Activated B cell treated with CpG ODN at 0.5 μM for 24 hours (primary cell): ENCODE results near the gene DIP2A. TPM values are rescaled to one million over a fixed set of nuclear protein-coding genes. Genes with fewer than 3 reads are reported as not detected.

ENCODE experiments used
- ATAC-seq: fragments of 200-7000 bp; cut with Tn5 transposase; one replicate; pipeline ENCODE4 v1.10.0; 2021; ENCODE audit warnings: low read depth, mild to moderate bottlenecking, moderate library complexity
- CTCF ChIA-PET: fragments of 350-600 bp; sonication (Branson Sonifier 250); formaldehyde crosslinking; loops from one replicate; lab custom pipeline; 2021; ENCODE audit warnings: antibody characterized with exemption; lab: Charles Lee
- POLR2A ChIA-PET: fragments of 350-600 bp; sonication (Branson Sonifier 250); formaldehyde crosslinking; loops from one replicate; lab custom pipeline; 2021; ENCODE audit warnings: antibody characterized with exemption; lab: Charles Lee
- DNase-seq: peaks from one replicate; pipeline ENCODE4 v3.0.0; 2022
- H3K27ac Mint-ChIP-seq: one replicate; pipeline ENCODE4 v1.8.0; 2020; ENCODE audit warnings: mixed read lengths
- H3K27me3 Mint-ChIP-seq: one replicate; pipeline ENCODE4 v1.8.0; 2021; ENCODE audit warnings: mixed read lengths
- H3K36me3 Mint-ChIP-seq: one replicate; pipeline ENCODE4 v1.8.0; 2021; ENCODE audit warnings: low read depth, mixed read lengths
- H3K4me1 Mint-ChIP-seq: one replicate; pipeline ENCODE4 v1.8.0; 2021; ENCODE audit warnings: mixed read lengths
- H3K4me3 Mint-ChIP-seq: one replicate; pipeline ENCODE4 v1.8.0; 2020; ENCODE audit warnings: mild to moderate bottlenecking, mixed read lengths
- H3K9me3 Mint-ChIP-seq: one replicate; pipeline ENCODE4 v1.8.0; 2020; ENCODE audit warnings: mixed read lengths
- CTCF ChIP-seq: fragments of 200-600 bp; IDR thresholded peaks from one replicate; pipeline ENCODE4 v1.8.0; 2022; ENCODE audit warnings: antibody characterized with exemption, mild to moderate bottlenecking
- intact Hi-C: fragments of 100-400 bp; cut with micrococcal nuclease; formaldehyde crosslinking; loops from one replicate; pipeline ENCODE4 v1.15.1; 2024
- total RNA-seq: library from RNA; stranded (reverse); gene quantifications from 2 replicates; pipeline ENCODE4 v1.2.3, GENCODE V29; 2022

DIP2A gene
- total RNA-seq, 1 donor from 2014 or later = 32.1 TPM

GRCh38 chr21:46425571-46425970 lies 33.1 kb upstream of the DIP2A start:
- CTCF ChIA-PET = no interaction called here
- POLR2A ChIA-PET = no interaction called here
- no peak for ATAC-seq
- DNase-seq = no peak
- intact Hi-C loops = no loop called here
- H3K27me3 Mint-ChIP-seq = no peaks in the 10 kb centered on the region
- H3K4me3 Mint-ChIP-seq = no peak overlapping the region
- H3K36me3 Mint-ChIP-seq = peaks cover 48% of the 10 kb centered on the region
- H3K4me1 Mint-ChIP-seq = peaks cover 3% of the 10 kb centered on the region
- H3K9me3 Mint-ChIP-seq = no peaks in the 10 kb centered on the region
- no peak overlapping the region for H3K27ac Mint-ChIP-seq
- TF ChIP-seq CTCF = no peak

- ChIA-PET POLR2A (no interaction called here), CTCF (no interaction called here)
- intact Hi-C loops = no loop called here
- no peak for ATAC-seq
- no peak overlapping the region for H3K27ac Mint-ChIP-seq
- no peak for TF ChIP-seq CTCF
- peaks cover 49% of the 10 kb centered on the region for H3K36me3 Mint-ChIP-seq
- H3K27me3 Mint-ChIP-seq = no peaks in the 10 kb centered on the region
- H3K9me3 Mint-ChIP-seq = no peaks in the 10 kb centered on the region
- H3K4me3 Mint-ChIP-seq = no peak overlapping the region
- DNase-seq = no peak
- peaks cover 3% of the 10 kb centered on the region for H3K4me1 Mint-ChIP-seq
Observed at GRCh38 chr21:46426313-46427046, 32.2 kb upstream of the DIP2A start.

- ChIA-PET POLR2A (no interaction called here), CTCF (no interaction called here)
- Mint-ChIP-seq H3K27me3 (no peaks in the 10 kb centered on the region), H3K4me1 (peaks cover 3% of the 10 kb centered on the region), H3K9me3 (no peaks in the 10 kb centered on the region), H3K4me3 (no peak overlapping the region), H3K36me3 (peaks cover 54% of the 10 kb centered on the region), H3K27ac (no peak overlapping the region)
- intact Hi-C loops = no loop called here
- DNase-seq (no peak), ATAC-seq (no peak)
- no peak for TF ChIP-seq CTCF
Observed at GRCh38 chr21:46427516-46427915, 31.2 kb upstream of the DIP2A start.

GRCh38 chr21:46428286-46428685 lies 30.4 kb upstream of the DIP2A start:
- H3K9me3 Mint-ChIP-seq = no peaks in the 10 kb centered on the region
- intact Hi-C loops = no loop called here
- H3K27me3 Mint-ChIP-seq = no peaks in the 10 kb centered on the region
- no peak overlapping the region for H3K27ac Mint-ChIP-seq
- no peak overlapping the region for H3K4me3 Mint-ChIP-seq
- peaks cover 56% of the 10 kb centered on the region for H3K36me3 Mint-ChIP-seq
- ChIA-PET POLR2A (no interaction called here), CTCF (no interaction called here)
- H3K4me1 Mint-ChIP-seq = peaks cover 2% of the 10 kb centered on the region
- DNase-seq (no peak), ATAC-seq (no peak)
- no peak for TF ChIP-seq CTCF

GRCh38 chr21:46428987-46429710 lies 29.5 kb upstream of the DIP2A start:
- Mint-ChIP-seq H3K4me3 (no peak overlapping the region), H3K27ac (no peak overlapping the region)

More at GRCh38 chr21:46428987-46429710, 29.5 kb upstream of the DIP2A start:
- H3K9me3 Mint-ChIP-seq = no peaks in the 10 kb centered on the region
- CTCF ChIA-PET = no interaction called here
- TF ChIP-seq CTCF = no peak
- POLR2A ChIA-PET = no interaction called here
- H3K36me3 Mint-ChIP-seq = peaks cover 56% of the 10 kb centered on the region
- DNase-seq (no peak), ATAC-seq (no peak)
- no peaks in the 10 kb centered on the region for H3K4me1 Mint-ChIP-seq
- intact Hi-C loops = no loop called here
- no peaks in the 10 kb centered on the region for H3K27me3 Mint-ChIP-seq
